GM19035 (cell line): ENCODE measurements around the gene MBNL1.

Experiments
- ATAC-seq: cut with Tn5 transposase; IDR thresholded peaks from one replicate; pipeline ENCODE4 v1.9.1; 2021; ENCODE audit not compliant: unreplicated experiment

MBNL1 gene

DNA sequence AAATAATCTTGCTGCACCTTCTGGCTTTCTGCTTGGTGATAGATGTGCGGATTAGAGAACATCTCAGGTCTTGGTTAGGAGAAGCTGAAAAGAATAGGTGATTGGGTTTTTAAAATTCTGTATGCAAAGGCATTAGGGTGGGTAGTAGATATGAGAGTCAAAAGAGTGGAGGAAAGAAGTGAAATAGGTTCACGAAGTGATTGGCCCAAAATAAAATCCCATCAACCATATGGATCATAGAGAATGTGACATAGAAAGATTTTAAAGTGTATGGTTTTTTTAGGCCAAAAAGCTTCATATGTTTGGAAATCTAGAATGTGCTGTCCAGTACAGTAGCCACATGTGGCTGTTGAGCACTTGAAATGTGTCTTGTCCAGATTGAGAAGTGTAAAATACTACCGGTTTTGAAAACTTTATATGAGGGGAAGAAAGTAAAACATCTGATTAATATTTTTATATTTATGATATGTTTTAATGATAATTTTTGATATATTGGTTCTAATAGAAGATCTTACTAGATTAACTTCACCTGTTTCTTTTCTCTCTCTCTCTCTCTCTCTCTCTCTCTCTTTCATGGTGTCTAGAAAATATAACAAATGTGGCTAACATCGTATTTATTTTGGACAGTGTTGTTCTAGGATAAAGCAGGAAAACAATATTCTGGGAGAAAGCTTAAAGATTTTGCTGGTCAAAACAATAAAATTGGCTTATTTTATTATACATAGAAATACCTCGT, 2.9 kb downstream of the MBNL1 start:
- ATAC-seq = no peak

DNA sequence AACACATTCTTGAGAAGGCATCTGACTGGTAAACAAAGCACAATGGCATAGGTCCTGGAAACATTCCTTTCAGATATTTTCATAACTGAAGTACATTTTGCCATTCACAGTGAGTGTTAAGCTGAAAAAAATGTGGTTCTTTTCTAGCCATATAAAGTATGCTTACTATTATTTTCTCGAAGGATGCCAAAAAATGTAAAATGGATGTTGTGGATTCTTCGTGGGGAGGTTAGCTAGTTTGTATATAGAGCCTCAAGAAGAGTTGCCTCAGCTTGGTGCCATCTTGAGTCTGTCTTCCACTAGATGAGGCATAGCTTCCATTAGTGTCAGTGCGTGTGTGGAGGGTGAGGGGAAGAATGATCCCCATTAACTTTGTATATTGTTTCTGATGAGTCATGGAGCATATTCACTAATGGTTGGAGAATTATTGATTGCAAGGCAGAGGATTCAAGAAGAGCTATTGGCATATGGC, 4.1 kb downstream of the MBNL1 start:
- no peak for ATAC-seq

DNA sequence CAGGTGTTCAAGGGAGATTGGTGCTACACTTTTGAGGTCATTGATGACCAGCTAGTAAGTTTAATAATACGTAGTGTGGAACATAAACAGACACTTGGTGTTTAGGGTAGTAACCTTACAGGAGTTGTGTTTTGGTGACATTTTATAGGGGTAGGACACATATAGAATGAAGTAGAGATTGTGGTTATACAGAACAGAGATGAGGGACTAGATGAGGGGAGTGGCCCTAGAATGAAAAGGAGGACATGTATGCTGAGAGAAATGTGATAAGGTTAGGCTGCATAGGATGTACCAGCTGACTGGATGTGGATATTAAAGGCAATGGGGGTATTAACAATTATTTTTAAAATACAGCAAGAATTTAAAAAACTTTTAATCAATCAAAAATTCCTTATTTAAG, 8.0 kb downstream of the MBNL1 start:
- ATAC-seq = no peak

DNA sequence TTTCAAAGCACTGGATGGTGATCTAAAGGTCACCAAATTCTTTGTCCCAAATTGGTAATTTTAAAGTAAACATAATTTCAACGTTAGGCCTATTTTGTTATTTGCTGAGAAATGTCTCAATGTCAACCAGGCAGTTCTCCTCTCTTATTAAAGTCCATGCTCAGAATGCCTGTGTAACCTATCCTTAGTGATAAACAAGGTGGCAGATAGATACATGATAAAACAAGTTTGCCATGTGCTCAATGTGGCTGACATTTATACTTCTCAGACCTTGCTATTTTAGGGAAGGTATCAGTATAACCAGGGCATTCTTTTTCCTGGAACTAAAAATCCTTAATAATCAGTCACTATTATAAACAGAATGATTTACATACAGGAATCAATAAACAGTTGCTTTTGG, 8.5 kb downstream of the MBNL1 start:
- no peak for ATAC-seq

DNA sequence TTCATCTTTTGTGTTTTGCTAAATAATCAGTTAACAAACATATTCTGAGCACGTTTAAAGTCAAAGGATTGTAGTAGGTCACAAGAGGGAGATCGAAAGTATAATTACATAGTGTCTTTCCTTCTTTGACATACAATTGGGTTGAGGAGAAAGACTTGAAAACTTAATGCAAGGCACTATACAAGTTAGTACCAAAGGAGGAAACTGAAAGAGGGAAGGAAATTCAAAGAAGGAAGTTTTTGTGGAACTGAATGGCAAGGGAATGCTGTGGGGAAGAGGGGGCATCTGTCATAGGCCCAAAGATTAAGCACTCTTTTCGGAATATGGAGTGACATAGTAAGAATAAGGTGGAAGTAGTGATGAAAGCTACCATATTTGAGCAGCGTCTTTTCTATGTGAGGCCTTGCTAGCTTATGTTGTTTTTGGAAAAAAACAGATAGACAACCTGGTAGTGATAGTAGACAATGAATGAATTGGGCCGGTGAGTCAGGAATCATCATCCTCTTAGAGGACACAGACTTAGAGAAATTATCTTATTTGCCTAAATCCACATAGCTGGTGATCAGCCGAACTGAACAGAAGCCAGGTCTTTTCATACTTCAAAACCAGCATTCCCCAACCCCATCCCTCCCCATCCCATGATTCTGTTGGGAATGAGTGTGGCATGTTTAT, 10.2 kb downstream of the MBNL1 start:
- ATAC-seq = no peak

DNA sequence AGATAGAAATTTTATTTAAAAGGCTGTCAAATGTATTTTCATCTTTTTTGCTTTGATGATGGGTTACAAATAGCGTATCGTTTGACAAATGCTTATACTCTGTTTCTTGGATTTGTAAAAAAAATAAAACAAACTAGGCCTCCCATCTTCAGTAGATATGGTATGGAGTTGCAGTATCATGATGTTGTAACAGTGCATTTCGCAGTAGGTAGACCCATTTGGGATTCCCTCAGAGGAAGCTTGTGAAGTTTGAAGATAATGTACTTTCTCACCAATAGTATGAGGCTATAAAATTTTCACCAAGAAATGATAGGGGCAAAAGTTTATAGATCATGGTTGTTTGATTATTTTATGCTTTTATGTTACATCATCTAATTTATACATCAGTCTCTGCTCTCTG, 10.8 kb downstream of the MBNL1 start:
- ATAC-seq = no peak

DNA sequence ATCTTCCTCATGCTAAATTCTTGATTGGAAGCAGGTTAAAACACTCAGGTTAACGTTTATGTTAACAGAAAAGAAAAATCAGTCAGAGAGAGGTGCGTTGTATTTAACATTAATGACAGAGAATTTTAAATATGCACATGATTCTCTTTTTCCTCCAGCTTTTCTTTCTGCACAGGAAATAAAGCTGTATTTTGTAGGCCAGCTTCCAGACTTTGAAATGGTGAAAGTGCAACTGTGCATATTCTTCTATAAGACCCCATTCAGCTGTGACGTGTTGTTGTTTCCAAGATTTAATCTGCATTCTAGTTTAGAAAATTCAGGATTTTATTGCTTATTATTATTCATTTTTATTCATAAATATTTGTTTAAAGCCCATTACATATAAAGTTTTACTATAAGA, 11.8 kb downstream of the MBNL1 start:
- ATAC-seq = no peak

DNA sequence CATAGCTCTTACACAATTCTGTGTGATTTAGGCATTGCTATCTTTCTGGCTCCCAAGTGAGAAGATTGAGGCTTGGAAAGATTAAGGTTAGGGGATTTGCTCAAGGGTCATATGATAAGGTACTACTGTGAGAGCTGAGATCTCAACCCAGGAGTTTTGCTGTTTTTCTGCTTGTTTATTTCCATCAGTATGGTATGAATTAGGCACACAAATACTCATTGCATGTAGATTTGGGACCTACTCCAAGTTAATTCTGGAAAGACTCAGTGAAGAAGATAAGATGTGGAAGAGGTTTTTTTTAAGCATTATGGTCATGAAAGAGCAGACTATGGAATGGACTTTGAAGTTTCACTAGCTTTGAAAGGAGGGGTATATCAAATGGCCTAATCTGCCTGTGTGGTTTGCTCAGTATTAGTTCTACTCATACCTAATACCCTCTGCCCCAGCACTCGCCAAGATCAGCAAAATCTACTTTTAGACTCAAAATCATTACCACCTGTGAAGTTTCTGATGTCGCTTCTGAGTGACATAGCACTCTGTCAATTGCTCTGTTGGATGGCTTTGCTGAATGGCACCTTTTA, 12.5 kb downstream of the MBNL1 start:
- peak; percentile 70 for ATAC-seq

DNA sequence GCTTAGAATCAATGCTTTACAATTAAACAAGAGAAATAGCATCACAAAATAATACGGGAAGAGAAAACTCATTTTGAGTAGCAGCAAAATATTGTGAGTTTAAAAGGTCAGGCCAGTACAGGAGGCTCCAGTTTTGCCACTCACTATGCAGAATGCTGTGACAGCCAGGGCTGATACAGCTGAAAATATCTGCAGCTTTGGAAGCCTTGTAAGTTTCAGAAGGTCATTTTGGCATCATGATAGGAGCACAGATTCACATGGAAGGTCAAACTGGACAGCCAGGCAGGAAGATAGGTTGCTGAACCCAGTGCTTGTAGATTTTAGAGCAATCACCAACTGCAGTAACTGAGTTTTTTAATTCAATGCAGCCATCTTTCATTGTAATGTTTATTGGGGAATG, 14.1 kb downstream of the MBNL1 start:
- no peak for ATAC-seq

DNA sequence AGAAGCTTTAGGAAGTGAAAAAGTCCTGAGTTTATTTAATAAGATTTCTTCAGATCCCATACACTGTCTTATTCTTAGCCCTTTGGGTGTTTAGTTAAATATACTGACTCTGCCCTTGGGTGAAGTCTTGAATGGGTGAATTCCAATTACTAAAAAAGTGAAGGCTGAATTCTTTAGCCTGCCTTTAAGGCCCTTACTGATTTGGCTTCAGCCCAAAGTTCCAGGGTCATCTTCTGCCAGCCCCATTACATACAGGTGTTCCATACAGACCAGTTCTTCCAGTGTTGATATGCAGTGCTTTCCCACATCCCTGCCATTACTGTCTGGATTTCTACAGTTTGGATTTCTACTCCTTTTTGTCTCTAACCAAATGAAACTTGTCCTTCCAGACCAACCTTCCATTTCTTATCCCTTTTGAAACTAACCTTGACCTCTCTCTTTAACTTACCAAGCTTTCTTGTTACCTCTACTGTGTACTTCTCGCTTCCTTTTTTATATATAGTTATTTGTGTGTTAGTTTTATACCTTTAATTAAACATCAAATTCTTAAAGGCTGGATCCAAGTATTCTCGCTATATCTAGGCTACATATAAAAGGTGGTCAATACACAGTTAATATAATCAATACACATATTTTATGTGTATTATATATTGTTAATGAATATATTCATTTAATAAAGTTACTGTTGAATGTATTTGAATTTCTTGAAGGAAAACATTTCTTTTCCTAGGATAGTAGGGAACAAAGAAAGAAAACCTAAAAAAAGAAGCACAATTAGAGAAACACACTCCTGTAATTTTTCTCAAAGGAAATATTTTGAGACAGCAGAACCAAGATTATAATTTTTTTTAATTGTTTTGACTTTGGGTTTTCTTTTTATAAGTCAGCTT, 15.0 kb downstream of the MBNL1 start:
- no peak for ATAC-seq

DNA sequence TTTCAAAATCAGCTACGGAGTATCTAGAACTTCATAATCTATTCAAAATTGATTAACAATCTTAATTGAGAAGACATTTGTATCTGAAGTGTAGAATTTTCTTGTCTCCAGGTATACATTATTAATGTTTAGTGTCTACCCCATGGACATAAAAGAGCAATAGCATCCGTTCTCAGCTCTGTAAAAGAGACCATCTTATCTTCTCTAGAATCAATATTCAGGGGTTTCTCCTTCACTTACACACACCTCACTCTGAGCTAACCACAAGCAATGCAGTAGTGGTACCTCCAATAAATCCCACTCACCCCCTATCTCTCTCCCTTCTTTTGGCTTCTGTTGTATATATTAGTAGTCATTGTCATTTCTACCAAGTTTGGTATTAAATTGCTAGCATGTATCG, 16.2 kb downstream of the MBNL1 start:
- ATAC-seq = no peak

DNA sequence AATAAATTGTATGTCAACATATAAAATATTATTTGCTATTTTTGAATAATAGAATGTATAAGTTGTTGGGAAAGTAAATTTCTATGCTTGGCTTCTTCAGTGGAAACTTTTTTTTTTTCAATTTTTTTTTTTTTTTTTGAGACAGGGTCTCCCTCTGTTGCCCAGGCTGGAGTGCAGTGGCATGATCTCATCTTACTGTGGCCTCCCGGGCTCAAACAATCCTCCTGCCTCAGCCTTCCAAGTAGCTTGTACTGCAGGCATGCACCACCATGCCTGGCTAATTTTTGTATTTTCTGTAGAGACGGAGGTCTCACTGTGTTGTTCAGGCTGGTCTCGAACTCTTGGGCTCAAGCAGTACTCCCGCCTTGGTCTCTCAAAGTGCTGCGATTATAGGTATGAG, 16.8 kb downstream of the MBNL1 start:
- ATAC-seq = no peak

DNA sequence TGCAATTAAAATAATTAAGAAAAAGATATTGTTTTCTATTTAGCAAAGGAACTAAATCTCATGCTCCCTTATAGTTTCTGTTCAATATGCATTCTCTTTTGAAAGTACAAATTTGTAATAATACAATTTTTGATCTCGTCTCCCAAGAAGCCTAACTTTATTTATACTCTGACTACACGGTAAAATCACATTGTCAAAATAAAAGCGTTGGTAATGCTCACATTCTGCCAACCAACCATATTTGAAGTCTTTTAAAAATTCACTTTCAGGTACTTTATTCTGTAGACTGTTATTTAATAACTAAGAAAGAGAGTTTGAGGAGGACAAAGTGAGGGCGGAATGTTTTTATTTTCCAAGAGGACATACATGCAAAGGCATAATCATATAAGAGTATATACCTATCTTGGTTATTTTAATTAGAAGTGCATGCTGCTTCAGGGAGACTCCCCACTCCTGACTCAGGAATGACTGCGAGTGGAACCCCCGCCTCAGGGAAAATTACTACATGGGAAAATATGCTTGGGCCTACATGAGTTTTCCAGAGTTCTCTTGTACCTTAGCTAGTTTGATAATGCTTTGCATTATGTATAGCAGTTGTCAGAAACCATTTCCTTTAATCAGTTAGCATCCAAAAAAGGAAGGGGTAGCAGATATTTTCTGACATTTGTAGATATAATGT, 19.3 kb downstream of the MBNL1 start:
- no peak for ATAC-seq

DNA sequence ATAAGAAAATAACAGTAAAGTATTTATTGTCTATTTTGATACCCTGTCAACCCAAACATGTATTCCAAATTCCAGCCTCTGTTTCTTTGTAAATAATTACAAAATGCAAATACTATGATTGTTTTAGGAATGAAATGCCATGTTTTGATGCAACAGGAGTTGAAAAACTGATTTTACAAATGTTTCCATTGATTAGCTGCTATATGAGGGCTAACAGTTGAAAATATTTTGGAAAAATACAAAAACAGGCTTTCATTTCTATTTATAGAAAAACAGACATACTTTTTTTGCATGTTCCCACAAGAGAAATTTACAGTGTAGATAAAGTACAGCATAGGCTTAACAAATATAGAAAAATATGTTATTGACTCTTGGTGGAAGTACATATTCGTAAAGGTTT, 20.0 kb downstream of the MBNL1 start:
- no peak for ATAC-seq

DNA sequence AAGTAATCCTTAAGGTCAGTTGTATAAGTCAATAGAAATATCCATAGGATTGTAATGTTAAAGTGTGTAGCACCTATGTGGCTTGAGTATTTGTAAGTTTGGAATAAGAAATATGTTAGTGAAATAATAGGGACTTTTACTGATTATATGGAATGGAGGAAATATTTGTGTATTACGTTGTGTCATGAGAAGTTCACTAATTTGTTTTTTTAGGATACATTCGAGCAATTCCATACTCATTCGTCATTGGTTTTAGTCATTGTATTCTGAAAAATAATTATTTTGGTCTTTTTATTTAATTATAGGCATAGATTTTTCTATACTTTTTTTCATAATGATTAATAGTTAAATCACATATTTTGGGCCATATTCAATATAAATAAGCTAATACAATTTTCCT, 21.0 kb downstream of the MBNL1 start:
- ATAC-seq = no peak

DNA sequence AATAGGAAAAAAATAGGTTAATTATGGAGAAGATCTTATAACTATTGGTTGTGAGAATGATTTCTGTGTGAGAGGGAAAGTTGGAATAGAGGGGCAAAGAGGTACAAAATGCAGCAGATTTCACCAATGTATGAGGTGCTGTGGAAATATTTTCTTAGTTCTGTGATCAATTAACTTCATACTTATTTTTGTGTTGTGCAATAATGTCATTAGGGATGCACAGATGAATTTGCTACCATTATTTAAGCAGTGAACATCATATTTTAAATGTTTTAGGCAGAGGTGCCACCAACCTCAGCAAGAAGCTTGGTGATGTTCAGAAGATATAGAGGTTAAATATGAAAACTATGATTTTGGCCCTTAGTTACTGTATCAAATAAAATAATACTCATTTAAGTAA, 21.6 kb downstream of the MBNL1 start:
- no peak for ATAC-seq

DNA sequence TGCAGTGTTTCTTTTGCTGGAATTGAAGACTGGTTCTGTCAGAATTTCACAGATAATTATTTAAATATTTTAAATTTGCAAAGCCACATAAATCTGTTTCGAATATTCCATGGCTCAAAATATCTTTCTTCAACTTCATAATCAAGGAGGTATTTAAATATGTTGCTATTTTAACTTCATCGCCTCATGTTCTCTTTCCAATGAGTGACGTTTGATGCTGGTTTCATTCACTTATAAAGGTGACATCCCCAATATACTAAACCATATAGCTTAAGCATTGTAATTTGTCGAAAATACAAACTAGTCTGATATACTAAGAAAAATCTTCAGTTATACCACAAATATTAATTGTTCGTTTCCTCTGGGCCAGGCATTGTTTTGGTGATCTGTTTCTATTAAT, 22.5 kb downstream of the MBNL1 start:
- ATAC-seq = no peak

DNA sequence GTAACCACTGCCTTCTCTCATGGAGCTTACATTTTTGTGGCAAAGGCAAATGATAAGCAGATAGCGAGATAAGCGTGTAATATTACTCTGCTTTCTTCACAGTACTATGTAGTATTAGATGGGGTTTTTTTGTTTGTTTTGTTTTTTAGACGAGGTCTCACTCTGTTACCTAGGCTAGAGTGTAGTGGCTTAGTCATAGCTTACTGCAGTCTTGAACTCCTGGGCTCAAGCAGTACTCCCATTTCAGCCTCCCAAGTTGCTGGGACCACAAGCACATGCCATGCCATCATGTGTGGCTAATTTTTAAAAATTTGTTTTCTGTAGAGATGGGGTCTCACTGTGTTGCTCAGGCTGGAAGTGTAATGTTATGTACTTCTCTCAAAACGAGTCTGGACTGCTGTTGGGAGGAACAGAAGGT, 22.9 kb downstream of the MBNL1 start:
- ATAC-seq = no peak

DNA sequence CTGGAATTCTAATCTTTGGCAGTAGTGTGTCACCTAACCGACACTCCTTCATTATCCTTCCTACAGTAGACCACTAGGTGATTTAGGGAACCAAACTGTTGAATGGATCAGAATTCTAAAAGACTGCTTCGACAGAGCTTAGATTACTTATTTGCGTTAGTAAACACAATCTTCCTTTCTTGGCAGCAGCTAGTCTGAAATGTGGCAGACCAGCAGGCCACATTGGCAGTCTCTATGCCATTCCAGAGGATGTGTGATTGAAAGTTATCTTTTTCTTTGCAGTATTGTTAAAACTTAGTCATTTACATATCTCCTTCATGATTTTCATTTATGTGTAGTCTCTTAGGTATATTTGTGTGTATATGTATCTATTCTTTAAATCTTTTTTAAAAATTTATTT, 23.6 kb downstream of the MBNL1 start:
- ATAC-seq = no peak

DNA sequence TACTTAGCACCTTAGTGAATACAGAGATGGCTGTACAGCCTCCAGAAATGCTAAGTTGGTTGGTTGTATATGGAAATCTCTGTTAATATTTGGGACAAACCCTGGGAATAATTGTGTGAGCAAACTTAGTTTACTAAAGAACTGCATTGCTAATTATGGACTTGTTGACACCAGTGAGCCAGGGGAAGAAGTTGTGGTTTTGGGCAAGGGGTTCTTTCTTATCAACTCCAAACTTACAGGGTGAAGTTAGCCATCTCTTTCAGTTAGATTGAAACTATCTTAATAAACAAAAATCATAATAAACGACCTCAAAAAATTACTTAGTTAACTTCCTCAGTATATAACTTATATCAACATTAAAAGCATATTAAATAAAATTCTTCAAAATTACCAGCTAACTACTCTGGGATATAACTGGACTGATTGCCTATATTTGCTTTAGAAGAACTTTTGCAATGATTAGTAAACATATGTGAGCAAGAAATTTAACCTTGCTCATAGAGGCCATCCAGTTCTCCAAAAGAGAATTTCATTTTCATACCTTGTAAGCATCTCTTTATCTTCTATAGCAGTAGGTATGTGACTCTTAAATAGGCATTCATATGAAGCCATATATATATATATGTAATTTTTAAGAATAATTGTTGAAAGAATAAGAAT, 24.7 kb downstream of the MBNL1 start:
- ATAC-seq = no peak
